ENCODE measurements around the gene TLN1. TPM values are rescaled to one million over a fixed set of nuclear protein-coding genes. Genes with fewer than 3 reads are reported as not detected.
A peak's percentile ranks its signal among the peaks of the same experiment; 100 is the strongest.

The TLN1 gene
- total and polyA plus RNA-seq, 10 of the 15 experiments (the other 5 are each of a cell fraction or from before 2014, with no cell fraction given): 11.6 to 305 (median 71.9) TPM

- TF ChIP-seq, protein P1, sequence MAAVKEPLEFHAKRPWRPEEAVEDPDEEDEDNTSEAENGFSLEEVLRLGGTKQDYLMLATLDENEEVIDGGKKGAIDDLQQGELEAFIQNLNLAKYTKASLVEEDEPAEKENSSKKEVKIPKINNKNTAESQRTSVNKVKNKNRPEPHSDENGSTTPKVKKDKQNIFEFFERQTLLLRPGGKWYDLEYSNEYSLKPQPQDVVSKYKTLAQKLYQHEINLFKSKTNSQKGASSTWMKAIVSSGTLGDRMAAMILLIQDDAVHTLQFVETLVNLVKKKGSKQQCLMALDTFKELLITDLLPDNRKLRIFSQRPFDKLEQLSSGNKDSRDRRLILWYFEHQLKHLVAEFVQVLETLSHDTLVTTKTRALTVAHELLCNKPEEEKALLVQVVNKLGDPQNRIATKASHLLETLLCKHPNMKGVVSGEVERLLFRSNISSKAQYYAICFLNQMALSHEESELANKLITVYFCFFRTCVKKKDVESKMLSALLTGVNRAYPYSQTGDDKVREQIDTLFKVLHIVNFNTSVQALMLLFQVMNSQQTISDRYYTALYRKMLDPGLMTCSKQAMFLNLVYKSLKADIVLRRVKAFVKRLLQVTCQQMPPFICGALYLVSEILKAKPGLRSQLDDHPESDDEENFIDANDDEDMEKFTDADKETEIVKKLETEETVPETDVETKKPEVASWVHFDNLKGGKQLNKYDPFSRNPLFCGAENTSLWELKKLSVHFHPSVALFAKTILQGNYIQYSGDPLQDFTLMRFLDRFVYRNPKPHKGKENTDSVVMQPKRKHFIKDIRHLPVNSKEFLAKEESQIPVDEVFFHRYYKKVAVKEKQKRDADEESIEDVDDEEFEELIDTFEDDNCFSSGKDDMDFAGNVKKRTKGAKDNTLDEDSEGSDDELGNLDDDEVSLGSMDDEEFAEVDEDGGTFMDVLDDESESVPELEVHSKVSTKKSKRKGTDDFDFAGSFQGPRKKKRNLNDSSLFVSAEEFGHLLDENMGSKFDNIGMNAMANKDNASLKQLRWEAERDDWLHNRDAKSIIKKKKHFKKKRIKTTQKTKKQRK (IDR thresholded peaks at IDR 0.05; ENCODE audit: low read depth, low read length): no peak
- TF ChIP-seq CHD4 (IDR thresholded peaks at IDR 0.05): no peak
- TF ChIP-seq FOS (IDR thresholded peaks at IDR 0.05; ENCODE audit: borderline replicate concordance, extremely low read depth, insufficient read length): no peak
- TF ChIP-seq CBX3 (IDR thresholded peaks at IDR 0.05; ENCODE audit: borderline replicate concordance, low read depth): no peak
- no peak for TF ChIP-seq SMC3 (IDR thresholded peaks at IDR 0.05; ENCODE audit: borderline replicate concordance, low read length)
- no peak for TF ChIP-seq ZNF622 (IDR thresholded peaks at IDR 0.05)
- TF ChIP-seq, protein P2, sequence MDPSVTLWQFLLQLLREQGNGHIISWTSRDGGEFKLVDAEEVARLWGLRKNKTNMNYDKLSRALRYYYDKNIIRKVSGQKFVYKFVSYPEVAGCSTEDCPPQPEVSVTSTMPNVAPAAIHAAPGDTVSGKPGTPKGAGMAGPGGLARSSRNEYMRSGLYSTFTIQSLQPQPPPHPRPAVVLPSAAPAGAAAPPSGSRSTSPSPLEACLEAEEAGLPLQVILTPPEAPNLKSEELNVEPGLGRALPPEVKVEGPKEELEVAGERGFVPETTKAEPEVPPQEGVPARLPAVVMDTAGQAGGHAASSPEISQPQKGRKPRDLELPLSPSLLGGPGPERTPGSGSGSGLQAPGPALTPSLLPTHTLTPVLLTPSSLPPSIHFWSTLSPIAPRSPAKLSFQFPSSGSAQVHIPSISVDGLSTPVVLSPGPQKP (IDR thresholded peaks at IDR 0.05; ENCODE audit: low read depth, low read length): peak; percentile 75
- no peak for TF ChIP-seq ATF3 (IDR thresholded peaks at IDR 0.05; ENCODE audit: borderline replicate concordance, extremely low read depth, low read depth, low read length)
- TF ChIP-seq NFYB (IDR thresholded peaks at IDR 0.05; ENCODE audit: insufficient read depth, low read depth, low read length): no peak
- TF ChIP-seq PAX8 (IDR thresholded peaks at IDR 0.05): no peak
- peak; percentile 78; the same call in 1 of the 2 replicates for TF ChIP-seq BACH1 (IDR thresholded peaks at IDR 0.05; ENCODE audit: borderline replicate concordance)
- TF ChIP-seq, protein P3, sequence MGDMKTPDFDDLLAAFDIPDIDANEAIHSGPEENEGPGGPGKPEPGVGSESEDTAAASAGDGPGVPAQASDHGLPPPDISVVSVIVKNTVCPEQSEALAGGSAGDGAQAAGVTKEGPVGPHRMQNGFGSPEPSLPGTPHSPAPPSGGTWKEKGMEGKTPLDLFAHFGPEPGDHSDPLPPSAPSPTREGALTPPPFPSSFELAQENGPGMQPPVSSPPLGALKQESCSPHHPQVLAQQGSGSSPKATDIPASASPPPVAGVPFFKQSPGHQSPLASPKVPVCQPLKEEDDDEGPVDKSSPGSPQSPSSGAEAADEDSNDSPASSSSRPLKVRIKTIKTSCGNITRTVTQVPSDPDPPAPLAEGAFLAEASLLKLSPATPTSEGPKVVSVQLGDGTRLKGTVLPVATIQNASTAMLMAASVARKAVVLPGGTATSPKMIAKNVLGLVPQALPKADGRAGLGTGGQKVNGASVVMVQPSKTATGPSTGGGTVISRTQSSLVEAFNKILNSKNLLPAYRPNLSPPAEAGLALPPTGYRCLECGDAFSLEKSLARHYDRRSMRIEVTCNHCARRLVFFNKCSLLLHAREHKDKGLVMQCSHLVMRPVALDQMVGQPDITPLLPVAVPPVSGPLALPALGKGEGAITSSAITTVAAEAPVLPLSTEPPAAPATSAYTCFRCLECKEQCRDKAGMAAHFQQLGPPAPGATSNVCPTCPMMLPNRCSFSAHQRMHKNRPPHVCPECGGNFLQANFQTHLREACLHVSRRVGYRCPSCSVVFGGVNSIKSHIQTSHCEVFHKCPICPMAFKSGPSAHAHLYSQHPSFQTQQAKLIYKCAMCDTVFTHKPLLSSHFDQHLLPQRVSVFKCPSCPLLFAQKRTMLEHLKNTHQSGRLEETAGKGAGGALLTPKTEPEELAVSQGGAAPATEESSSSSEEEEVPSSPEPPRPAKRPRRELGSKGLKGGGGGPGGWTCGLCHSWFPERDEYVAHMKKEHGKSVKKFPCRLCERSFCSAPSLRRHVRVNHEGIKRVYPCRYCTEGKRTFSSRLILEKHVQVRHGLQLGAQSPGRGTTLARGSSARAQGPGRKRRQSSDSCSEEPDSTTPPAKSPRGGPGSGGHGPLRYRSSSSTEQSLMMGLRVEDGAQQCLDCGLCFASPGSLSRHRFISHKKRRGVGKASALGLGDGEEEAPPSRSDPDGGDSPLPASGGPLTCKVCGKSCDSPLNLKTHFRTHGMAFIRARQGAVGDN (IDR thresholded peaks at IDR 0.05): peak; percentile 87
- TF ChIP-seq STAT1 (conservative IDR thresholded peaks at IDR 0.05): no peak
- peak; percentile 89 for TF ChIP-seq GABPA (IDR thresholded peaks at IDR 0.05; ENCODE audit: low read depth)
- peak; percentile 41; the same call in 1 of the 2 replicates for TF ChIP-seq ZNF24 (IDR thresholded peaks at IDR 0.05)
- 0 out of 2 replicates have a peak, but pooled peaks have one; percentile 20 for TF ChIP-seq RB1 (IDR thresholded peaks at IDR 0.05; ENCODE audit: borderline replicate concordance)
- TF ChIP-seq TCF3 (IDR thresholded peaks at IDR 0.05; ENCODE audit: borderline replicate concordance, insufficient read depth, low read depth, low read length): no peak
- no peak for TF ChIP-seq JUND (IDR thresholded peaks at IDR 0.05; ENCODE audit: low read depth, low read length)
- no peak for TF ChIP-seq BCL3 (IDR thresholded peaks at IDR 0.05; ENCODE audit: borderline replicate concordance, insufficient read depth, low read depth, low read length, poor library complexity, severe bottlenecking)
Measured at GRCh38 chr9:35748858-35749514, 17.0 kb upstream of the TLN1 start, which contains the start of the genes GBA2 and RGP1 (continued).
